Pancreas (tissue), 10 donors: ENCODE results near the gene AGXT. TPM values are rescaled to one million over a fixed set of nuclear protein-coding genes. Genes with fewer than 3 reads are reported as not detected.

Experiments
- ATAC-seq, 4 donors: fragments of 200-7000 bp; cut with Tn5 transposase; one replicate each; pipeline versions ENCODE4 v1.8.0 to v1.9.1; 2020; ENCODE audit warnings: mild to moderate bottlenecking in 4 of 4, moderate library complexity in 4 of 4
- DNase-seq, 6 donors: peaks; one replicate each; pipeline ENCODE4 v3.0.0-alpha.2; 2020
- FAIRE-seq: peaks from 2 replicates; lab custom pipeline; 2012; peaks lifted over from hg19 to GRCh38; lab: Jason Lieb, UNC
- H3K27ac ChIP-seq, 4 donors: fragments of 200-600 bp; sonication (generic); 1 replicate in 3 of 4; 2 replicates in 1 of 4; pipeline versions ENCODE4 v1.5.0 to v1.8.0; 2020
- H3K27me3 ChIP-seq, 4 donors: fragments of 200-600 bp; one replicate each; pipeline ENCODE4 v1.8.0; 2021
- H3K36me3 ChIP-seq, 3 donors: fragments of 200-600 bp; sonication (generic) in 1 of 3; one replicate each; pipeline versions ENCODE4 v1.5.0 to v1.8.0; 2020 to 2021
- H3K4me1 ChIP-seq, 3 donors: fragments of 200-600 bp; one replicate each; pipeline ENCODE4 v1.8.0; 2021
- H3K4me3 ChIP-seq, 4 donors: fragments of 200-600 bp; sonication (generic) in 2 of 4; one replicate each; pipeline versions ENCODE4 v1.5.0 to v1.8.0; 2020 to 2021
- H3K9me3 ChIP-seq, 4 donors: fragments of 200-600 bp; one replicate each; pipeline ENCODE4 v1.8.0; 2021
- WGBS, 2 donors: extraction: QIAGEN DNeasy Blood & Tissue Kit; methylation state at CpG; one replicate each; pipeline ENCODE4 v1.1.7; 2013; 5-methylcytosine and 5-hydroxymethylcytosine counted together
- intact Hi-C, 3 donors: fragments of 100-400 bp; cut with DNase I; formaldehyde crosslinking; loops; one replicate each; pipeline versions ENCODE4 v1.11.1 to v1.14.2; 2022
- polyA plus RNA-seq, 2 donors: library from polyadenylated mRNA; stranded (reverse); fragments of 200-250 nt; gene quantifications; one replicate each; pipeline ENCODE4 v1.2.3, GENCODE V29; 2013
- total RNA-seq, 6 donors: library from RNA; stranded (reverse); fragmentation: NEBNext Ultra II Directional in 4 of 6; extraction: Animal tissue kit (Norgen Biotek cat#: 25700) in 4 of 6; gene quantifications; one replicate each; pipeline versions ENCODE4 v1.2.1 to v1.2.4, GENCODE V29; 2021 to 2023
- TF ChIP-seq, protein P1 (sequence below), 4 donors: fragments of 200-600 bp; sonication (generic) in 3 of 4; IDR thresholded peaks; one replicate each; pipeline versions ENCODE4 v1.5.0 to v1.8.0; 2021; ENCODE audit warnings: antibody characterized with exemption in 4 of 4
- donor health status: healthy with polysubstance abuse.
- donor health status: DM: no; HTN: no; CAD: no; lungs with moderate emphysema.
- donor health status: DM: no; HTN: no; CAD: no.
- donor health status: control.
- donor health status: control.
- donor health status: Bipolar disorder and iron deficiency.
- donor health status: DM: yes; HTN: yes; CAD: no.
- donor health status: DM: no; HTN: no; CAD: no.
- donor health status: DM: no; HTN: no; CAD: no.
- donor health status: DM: yes; HTN: yes; CAD: no.

The AGXT gene
- total and polyA plus RNA-seq, 8 donors: 0.07 to 0.76 (median 0.08) TPM; not detected in 5

DNA sequence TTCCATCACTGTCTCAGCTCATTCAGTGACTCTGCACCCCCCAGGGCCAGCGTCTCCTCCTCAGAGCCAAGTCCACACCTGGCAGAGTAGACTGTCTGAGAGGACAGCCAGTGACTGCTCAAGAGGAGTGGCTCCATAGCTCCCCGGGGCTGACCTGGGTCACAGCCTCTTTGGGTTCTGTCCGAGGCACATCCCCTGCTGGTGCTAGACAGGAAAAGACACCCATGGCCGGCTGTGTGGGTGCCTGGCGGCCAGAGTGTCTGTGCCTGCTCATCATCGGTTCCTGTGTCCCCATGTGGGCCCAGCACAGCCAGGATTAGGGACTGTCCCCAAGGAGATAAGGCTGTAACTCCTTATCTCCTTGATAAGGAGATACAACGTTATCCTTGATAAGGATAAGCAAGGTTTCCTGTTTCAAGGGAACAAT lies 34.0 kb downstream of the AGXT start:
- no peaks in the 10 kb centered on the region for H3K4me1 ChIP-seq
- H3K36me3 ChIP-seq: no peaks in the 10 kb centered on the region
- FAIRE-seq (no peak), ATAC-seq (no peak), DNase-seq (peak in 2 of 6 donors; percentile 46 to 51)
- 43 to 61% methylated on average over 7 of the region's 7 CpGs for WGBS, 2 donors
- H3K9me3 ChIP-seq: no peaks in the 10 kb centered on the region
- TF ChIP-seq, protein P1, sequence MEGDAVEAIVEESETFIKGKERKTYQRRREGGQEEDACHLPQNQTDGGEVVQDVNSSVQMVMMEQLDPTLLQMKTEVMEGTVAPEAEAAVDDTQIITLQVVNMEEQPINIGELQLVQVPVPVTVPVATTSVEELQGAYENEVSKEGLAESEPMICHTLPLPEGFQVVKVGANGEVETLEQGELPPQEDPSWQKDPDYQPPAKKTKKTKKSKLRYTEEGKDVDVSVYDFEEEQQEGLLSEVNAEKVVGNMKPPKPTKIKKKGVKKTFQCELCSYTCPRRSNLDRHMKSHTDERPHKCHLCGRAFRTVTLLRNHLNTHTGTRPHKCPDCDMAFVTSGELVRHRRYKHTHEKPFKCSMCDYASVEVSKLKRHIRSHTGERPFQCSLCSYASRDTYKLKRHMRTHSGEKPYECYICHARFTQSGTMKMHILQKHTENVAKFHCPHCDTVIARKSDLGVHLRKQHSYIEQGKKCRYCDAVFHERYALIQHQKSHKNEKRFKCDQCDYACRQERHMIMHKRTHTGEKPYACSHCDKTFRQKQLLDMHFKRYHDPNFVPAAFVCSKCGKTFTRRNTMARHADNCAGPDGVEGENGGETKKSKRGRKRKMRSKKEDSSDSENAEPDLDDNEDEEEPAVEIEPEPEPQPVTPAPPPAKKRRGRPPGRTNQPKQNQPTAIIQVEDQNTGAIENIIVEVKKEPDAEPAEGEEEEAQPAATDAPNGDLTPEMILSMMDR (IDR thresholded peaks at IDR 0.05): no peak
- H3K27me3 ChIP-seq: no peaks in the 10 kb centered on the region
- no peak overlapping the region for H3K27ac ChIP-seq
- H3K4me3 ChIP-seq: no peak overlapping the region
- intact Hi-C loops: no loop called here

GRCh38 chr2:240903191-240904060 lies 34.8 kb downstream of the AGXT start:
- H3K4me3 ChIP-seq: no peak overlapping the region
- no peak overlapping the region for H3K27ac ChIP-seq
- FAIRE-seq (no peak), ATAC-seq (no peak), DNase-seq (peak in 3 of 6 donors; percentile 20 to 53 (median 49))
- intact Hi-C loops: no loop called here
- no peaks in the 10 kb centered on the region for H3K36me3 ChIP-seq
- H3K4me1 ChIP-seq: no peaks in the 10 kb centered on the region
- no peaks in the 10 kb centered on the region for H3K9me3 ChIP-seq
- TF ChIP-seq, protein P1 (IDR thresholded peaks at IDR 0.05): no peak
- no peaks in the 10 kb centered on the region for H3K27me3 ChIP-seq
- 81 to 89% methylated on average over 34 of the region's 34 CpGs for WGBS, 2 donors

DNA sequence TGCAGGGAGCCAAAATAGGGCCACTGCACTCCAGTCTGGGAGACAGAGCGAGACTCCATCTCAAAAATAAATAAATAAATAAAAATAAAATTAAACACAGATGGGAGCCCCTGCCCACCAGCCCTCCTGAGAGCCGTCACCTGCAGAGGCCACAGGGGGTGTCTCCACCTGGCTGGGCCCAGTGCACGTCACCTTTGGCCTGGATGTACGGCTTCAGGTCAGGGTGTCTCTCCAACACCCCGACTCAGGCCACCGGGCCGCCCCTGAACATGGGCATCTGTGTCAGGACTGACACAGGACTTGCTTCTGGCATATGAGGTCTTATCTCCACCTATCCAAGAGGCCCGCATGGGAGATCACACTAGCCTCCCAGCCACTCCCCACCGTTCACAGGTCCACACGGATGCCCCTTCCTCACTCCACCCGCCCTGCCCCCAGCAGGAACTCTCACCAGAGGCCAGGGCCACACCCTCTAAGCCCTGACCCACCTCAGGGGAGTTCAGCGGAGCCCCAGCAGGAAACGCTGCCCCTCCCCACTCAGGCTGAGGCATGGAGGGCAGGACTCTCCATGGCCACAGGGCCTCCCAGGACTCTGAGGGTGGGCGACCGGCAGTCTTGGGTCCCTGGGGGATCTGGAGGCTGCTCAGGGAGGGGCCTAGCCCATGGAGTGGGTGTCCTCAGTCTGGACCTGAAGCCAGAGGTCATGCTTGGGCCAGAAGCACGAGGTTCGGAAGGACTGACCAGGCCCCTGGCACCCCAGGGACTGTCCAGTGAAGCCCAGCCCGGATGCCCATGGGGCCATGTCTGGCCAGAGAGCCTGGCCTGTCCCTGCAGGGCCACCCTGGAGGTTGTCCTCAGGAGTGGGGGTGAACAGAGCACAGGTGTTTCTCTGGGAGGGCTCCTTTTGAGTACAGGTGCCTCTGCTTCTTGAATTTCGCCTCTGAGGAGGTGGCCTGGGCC lies 35.9 kb downstream of the AGXT start:
- no peak for ATAC-seq
- Histone ChIP-seq H3K27ac (no peak overlapping the region), H3K4me1 (no peaks in the 10 kb centered on the region), H3K9me3 (no peaks in the 10 kb centered on the region), H3K36me3 (no peaks in the 10 kb centered on the region), H3K4me3 (no peak overlapping the region), H3K27me3 (no peaks in the 10 kb centered on the region)
- no peak for FAIRE-seq
- peak in 3 of 6 donors; percentile 15 to 66 (median 49) for DNase-seq
- TF ChIP-seq, protein P1 (IDR thresholded peaks at IDR 0.05): no peak
- WGBS, 2 donors: 79 to 89% methylated on average over 19 of the region's 19 CpGs
- intact Hi-C loops: no loop called here

- WGBS, 2 donors: 46 to 53% methylated on average over 13 of the region's 13 CpGs
- no peaks in the 10 kb centered on the region for H3K9me3 ChIP-seq
- DNase-seq (peak in 4 of 6 donors; percentile 37 to 79 (median 60)), ATAC-seq (peak in 3 of 4 donors; percentile 57 to 70 (median 58)), FAIRE-seq (no peak)
- no peak overlapping the region for H3K27ac ChIP-seq
- H3K4me1 ChIP-seq: no peaks in the 10 kb centered on the region
- no peaks in the 10 kb centered on the region for H3K27me3 ChIP-seq
- no peaks in the 10 kb centered on the region for H3K36me3 ChIP-seq
- TF ChIP-seq, protein P1 (IDR thresholded peaks at IDR 0.05): no peak
- H3K4me3 ChIP-seq: no peak overlapping the region
- intact Hi-C loops: no loop called here
These were observed 36.7 kb downstream of the AGXT start for GRCh38 chr2:240905176-240905781.
